WTC11 (cell line): ENCODE measurements around the gene CNTNAP5. TPM values are rescaled to one million over a fixed set of nuclear protein-coding genes. Genes with fewer than 3 reads are reported as not detected.

Source experiments
- ATAC-seq: fragments of 200-7000 bp; cut with Tn5 transposase; 2 replicates; pipeline ENCODE4 v1.10.0; 2021; ENCODE audit warnings: mild to moderate bottlenecking, moderate library complexity
- CTCF ChIA-PET: fragments of 300-600 bp; sonication (Branson Sonifier 250); formaldehyde crosslinking; loops from one replicate; lab custom pipeline; 2021; ENCODE audit warnings: antibody characterized with exemption; lab: Charles Lee
- POLR2A ChIA-PET: fragments of 350-600 bp; sonication (Branson Sonifier 250); formaldehyde crosslinking; loops from one replicate; lab custom pipeline; 2021; ENCODE audit warnings: antibody characterized with exemption; lab: Charles Lee
- DNase-seq: peaks from one replicate; pipeline ENCODE4 v3.0.0; 2021; ENCODE audit warnings: low spot score
- H3K27ac Mint-ChIP-seq: 2 replicates; pipeline ENCODE4 v1.8.0; 2021; ENCODE audit warnings: mixed read lengths
- H3K27me3 Mint-ChIP-seq: 2 replicates; pipeline ENCODE4 v1.8.0; 2021; ENCODE audit warnings: low read depth, mild to moderate bottlenecking, moderate library complexity, mixed read lengths
- H3K36me3 Mint-ChIP-seq: 2 replicates; pipeline ENCODE4 v1.8.0; 2021; ENCODE audit warnings: mixed read lengths
- H3K4me1 Mint-ChIP-seq: 2 replicates; pipeline ENCODE4 v1.8.0; 2022; ENCODE audit warnings: mixed read lengths
- H3K4me3 Mint-ChIP-seq: 2 replicates; pipeline ENCODE4 v1.8.0; 2021; ENCODE audit warnings: mild to moderate bottlenecking, moderate library complexity, mixed read lengths
- H3K9me3 Mint-ChIP-seq: 2 replicates; pipeline ENCODE4 v1.8.0; 2021; ENCODE audit warnings: mixed read lengths
- ATF2 ChIP-seq: sonication (generic); formaldehyde crosslinking; IDR thresholded peaks from 2 replicates; pipeline ENCODE4 v1.8.1; 2022; ENCODE audit warnings: low read depth, missing genetic modification reagents, borderline replicate concordance
- CDX4 ChIP-seq: fragments of 250-450 bp; sonication (Bioruptor Pico); IDR thresholded peaks from 2 replicates; pipeline ENCODE4 v1.9.0; 2021; ENCODE audit warnings: moderate library complexity, mild to moderate bottlenecking, inconsistent platforms, borderline replicate concordance
- EMX1 ChIP-seq: fragments of 250-450 bp; sonication (Bioruptor Pico); IDR thresholded peaks from 2 replicates; pipeline ENCODE4 v1.8.0; 2021; ENCODE audit warnings: mild to moderate bottlenecking
- ERG ChIP-seq: fragments of 250-450 bp; sonication (Bioruptor Pico); IDR thresholded peaks from 2 replicates; pipeline ENCODE4 v1.8.0; 2021; ENCODE audit warnings: mild to moderate bottlenecking
- FOXJ3 ChIP-seq: sonication (generic); formaldehyde crosslinking; IDR thresholded peaks from 2 replicates; pipeline ENCODE4 v1.9.0; 2021; ENCODE audit warnings: missing genetic modification reagents, mild to moderate bottlenecking, borderline replicate concordance
- FOXK1 ChIP-seq: sonication (generic); formaldehyde crosslinking; IDR thresholded peaks from 2 replicates; pipeline ENCODE4 v1.8.0; 2022; ENCODE audit warnings: mild to moderate bottlenecking, moderate library complexity, missing genetic modification reagents
- FOXP4 ChIP-seq: sonication (generic); formaldehyde crosslinking; IDR thresholded peaks from 2 replicates; pipeline ENCODE4 v1.8.0; 2022; ENCODE audit warnings: mild to moderate bottlenecking, missing genetic modification reagents
- GABPB1 ChIP-seq: sonication (generic); formaldehyde crosslinking; IDR thresholded peaks from 2 replicates; pipeline ENCODE4 v1.8.1; 2023; ENCODE audit warnings: mild to moderate bottlenecking, missing genetic modification reagents
- JUN ChIP-seq: sonication (generic); formaldehyde crosslinking; IDR thresholded peaks from 2 replicates; pipeline ENCODE4 v1.8.0; 2023; ENCODE audit warnings: mild to moderate bottlenecking, missing genetic modification reagents
- MLX ChIP-seq: sonication (generic); formaldehyde crosslinking; IDR thresholded peaks from 2 replicates; pipeline ENCODE4 v1.8.1; 2023; ENCODE audit warnings: mild to moderate bottlenecking, missing genetic modification reagents, moderate library complexity
- NFATC4 ChIP-seq: fragments of 250-450 bp; sonication (Bioruptor Pico); IDR thresholded peaks from 2 replicates; pipeline ENCODE4 v1.9.0; 2021; ENCODE audit warnings: mild to moderate bottlenecking
- NFYB ChIP-seq: sonication (generic); formaldehyde crosslinking; conservative IDR thresholded peaks from 2 replicates; pipeline ENCODE4 v1.8.0; 2022; ENCODE audit warnings: low read depth, missing genetic modification reagents
- OVOL2 ChIP-seq: fragments of 250-450 bp; sonication (Bioruptor Pico); IDR thresholded peaks from 2 replicates; pipeline ENCODE4 v1.9.0; 2021; ENCODE audit warnings: mild to moderate bottlenecking, borderline replicate concordance
- RELA ChIP-seq: sonication (generic); formaldehyde crosslinking; IDR thresholded peaks from 2 replicates; pipeline ENCODE4 v1.8.1; 2022; ENCODE audit warnings: missing genetic modification reagents, mild to moderate bottlenecking, borderline replicate concordance
- SMAD4 ChIP-seq: sonication (generic); formaldehyde crosslinking; IDR thresholded peaks from 2 replicates; pipeline ENCODE4 v1.8.0; 2022; ENCODE audit warnings: mild to moderate bottlenecking, missing genetic modification reagents
- SP1 ChIP-seq: sonication (generic); formaldehyde crosslinking; conservative IDR thresholded peaks from 2 replicates; pipeline ENCODE4 v1.8.1; 2022; ENCODE audit warnings: missing genetic modification reagents
- TCF7 ChIP-seq: sonication (generic); formaldehyde crosslinking; IDR thresholded peaks from 2 replicates; pipeline ENCODE4 v1.8.0; 2022; ENCODE audit warnings: mild to moderate bottlenecking, low read depth, missing genetic modification reagents, moderate library complexity
- ZBTB21 ChIP-seq: sonication (generic); formaldehyde crosslinking; IDR thresholded peaks from 2 replicates; pipeline ENCODE4 v1.8.1; 2023; ENCODE audit warnings: mild to moderate bottlenecking, missing genetic modification reagents, borderline replicate concordance
- ZNF396 ChIP-seq: fragments of 250-450 bp; sonication (Bioruptor Pico); IDR thresholded peaks from 2 replicates; pipeline ENCODE4 v1.8.0; 2021; ENCODE audit warnings: mild to moderate bottlenecking, moderate library complexity, borderline replicate concordance
- ZNF416 ChIP-seq: fragments of 250-450 bp; sonication (Bioruptor Pico); IDR thresholded peaks from 2 replicates; pipeline ENCODE4 v1.9.0; 2021; ENCODE audit warnings: mild to moderate bottlenecking, inconsistent platforms
- ZNF425 ChIP-seq: fragments of 250-450 bp; sonication (Bioruptor Pico); conservative IDR thresholded peaks from 2 replicates; pipeline ENCODE4 v1.9.0; 2021; ENCODE audit warnings: mild to moderate bottlenecking
- ZSCAN18 ChIP-seq: fragments of 250-450 bp; sonication (Bioruptor Pico); IDR thresholded peaks from 2 replicates; pipeline ENCODE4 v2.1.2; 2022; ENCODE audit warnings: mild to moderate bottlenecking, moderate library complexity
- total RNA-seq: library from RNA; stranded (reverse); gene quantifications from 3 replicates; pipeline ENCODE4 v1.2.3, GENCODE V29; 2021

Gene CNTNAP5
- total RNA-seq, 1 experiment from 2014 or later = 0.22 TPM

- H3K4me3 Mint-ChIP-seq = no peak overlapping the region
Observed at GRCh38 chr2:124776332-124776731, 751.2 kb downstream of the CNTNAP5 start.

GRCh38 chr2:124778076-124778475, 753.0 kb downstream of the CNTNAP5 start:
- ChIA-PET POLR2A (no interaction called here), CTCF (no interaction called here)
- no peaks in the 10 kb centered on the region for H3K9me3 Mint-ChIP-seq
- DNase-seq (no peak), ATAC-seq (no peak)
- no peaks in the 10 kb centered on the region for H3K36me3 Mint-ChIP-seq
- no peak overlapping the region for H3K4me3 Mint-ChIP-seq
- no peak overlapping the region for H3K27ac Mint-ChIP-seq
- TF ChIP-seq TCF7 (CRISPR knock-in tag) (no peak), CDX4 (no peak), FOXP4 (CRISPR knock-in tag) (no peak), ZNF425 (CRISPR knock-in tag) (no peak)
- TF ChIP-seq, all 79 proteins: peak for 0
- Mint-ChIP-seq H3K4me1 (peaks cover 4% of the 10 kb centered on the region; the same call in 1 of the 2 replicates), H3K27me3 (no peaks in the 10 kb centered on the region)

More at GRCh38 chr2:124776332-124776731, 751.2 kb downstream of the CNTNAP5 start:
- H3K27ac Mint-ChIP-seq = no peak overlapping the region
- DNase-seq (no peak), ATAC-seq (no peak)
- peaks cover 8% of the 10 kb centered on the region for H3K9me3 Mint-ChIP-seq
- peaks cover 4% of the 10 kb centered on the region for H3K4me1 Mint-ChIP-seq
- no peaks in the 10 kb centered on the region for H3K36me3 Mint-ChIP-seq
- no peaks in the 10 kb centered on the region for H3K27me3 Mint-ChIP-seq
- ChIA-PET CTCF (no interaction called here), POLR2A (no interaction called here)
- TF ChIP-seq FOXJ3 (CRISPR knock-in tag) (no peak), OVOL2 (no peak), ERG (CRISPR knock-in tag) (no peak), ZNF396 (CRISPR knock-in tag) (no peak), FOXK1 (CRISPR knock-in tag) (no peak), ATF2 (CRISPR knock-in tag) (no peak), GABPB1 (CRISPR knock-in tag) (no peak), JUN (CRISPR knock-in tag) (no peak)

GRCh38 chr2:124796647-124797046, 771.6 kb downstream of the CNTNAP5 start:
- Mint-ChIP-seq H3K27ac (no peak overlapping the region), H3K4me1 (peaks cover 17% of the 10 kb centered on the region), H3K4me3 (no peak overlapping the region), H3K9me3 (no peaks in the 10 kb centered on the region), H3K27me3 (no peaks in the 10 kb centered on the region), H3K36me3 (no peaks in the 10 kb centered on the region)
- ChIA-PET CTCF (no interaction called here), POLR2A (no interaction called here)
- no peak for ATAC-seq
- no peak for DNase-seq
- TF ChIP-seq SP1 (CRISPR knock-in tag) (no peak), NFATC4 (no peak), EMX1 (CRISPR knock-in tag) (no peak), ERG (CRISPR knock-in tag) (no peak), FOXJ3 (CRISPR knock-in tag) (no peak), ZSCAN18 (CRISPR knock-in tag) (no peak), ZNF416 (no peak), SMAD4 (CRISPR knock-in tag) (no peak), TCF7 (CRISPR knock-in tag) (no peak), NFYB (CRISPR knock-in tag) (no peak), ZBTB21 (CRISPR knock-in tag) (no peak), MLX (CRISPR knock-in tag) (no peak), RELA (CRISPR knock-in tag) (no peak)
